Measurements from ENCODE around the gene C5orf15. TPM values are rescaled to one million over a fixed set of nuclear protein-coding genes. Genes with fewer than 3 reads are reported as not detected.
A peak's percentile ranks its signal among the peaks of the same experiment; 100 is the strongest.

Gene C5orf15
- total RNA-seq, 1 donor from 2014 or later = 58.5 TPM

- TF ChIP-seq CTCF (IDR thresholded peaks at IDR 0.05; ENCODE audit: unreplicated experiment) = no peak
- no peak for DNase-seq (ENCODE audit: low spot score, unreplicated experiment)
- no peaks in the 10 kb centered on the region for H3K36me3 Mint-ChIP-seq (ENCODE audit: insufficient read depth)
- H3K27me3 Mint-ChIP-seq = peaks cover 14% of the 10 kb centered on the region
- no peak overlapping the region for H3K4me3 Mint-ChIP-seq (ENCODE audit: low read depth)
- no peaks in the 10 kb centered on the region for H3K9me3 Mint-ChIP-seq (ENCODE audit: low read depth)
- H3K27ac Mint-ChIP-seq = no peak overlapping the region
- H3K4me1 Mint-ChIP-seq (ENCODE audit: low read depth) = peaks cover 15% of the 10 kb centered on the region
Measured at GRCh38 chr5:133926489-133927299, 41.7 kb downstream of the C5orf15 start.

- peaks cover 14% of the 10 kb centered on the region for H3K27me3 Mint-ChIP-seq
- peaks cover 15% of the 10 kb centered on the region for H3K4me1 Mint-ChIP-seq (ENCODE audit: low read depth)
- no peaks in the 10 kb centered on the region for H3K36me3 Mint-ChIP-seq (ENCODE audit: insufficient read depth)
- no peaks in the 10 kb centered on the region for H3K9me3 Mint-ChIP-seq (ENCODE audit: low read depth)
- H3K27ac Mint-ChIP-seq = no peak overlapping the region
- DNase-seq (ENCODE audit: low spot score, unreplicated experiment) = no peak
- no peak overlapping the region for H3K4me3 Mint-ChIP-seq (ENCODE audit: low read depth)
- no peak for TF ChIP-seq CTCF (IDR thresholded peaks at IDR 0.05; ENCODE audit: unreplicated experiment)
Measured at GRCh38 chr5:133925866-133926488, 42.4 kb downstream of the C5orf15 start.

- Mint-ChIP-seq H3K9me3 (ENCODE audit: low read depth) (no peaks in the 10 kb centered on the region), H3K27ac (no peak overlapping the region), H3K4me1 (ENCODE audit: low read depth) (peaks cover 15% of the 10 kb centered on the region), H3K27me3 (peaks cover 14% of the 10 kb centered on the region), H3K4me3 (ENCODE audit: low read depth) (no peak overlapping the region), H3K36me3 (ENCODE audit: insufficient read depth) (no peaks in the 10 kb centered on the region)
- no peak for DNase-seq (ENCODE audit: low spot score, unreplicated experiment)
- TF ChIP-seq CTCF (IDR thresholded peaks at IDR 0.05; ENCODE audit: unreplicated experiment) = no peak
Measured at GRCh38 chr5:133925269-133925668, 43.2 kb downstream of the C5orf15 start.

- Mint-ChIP-seq H3K36me3 (ENCODE audit: insufficient read depth) (no peaks in the 10 kb centered on the region), H3K4me1 (ENCODE audit: low read depth) (peaks cover 15% of the 10 kb centered on the region), H3K4me3 (ENCODE audit: low read depth) (no peak overlapping the region), H3K9me3 (ENCODE audit: low read depth) (no peaks in the 10 kb centered on the region), H3K27ac (no peak overlapping the region), H3K27me3 (peaks cover 14% of the 10 kb centered on the region)
- TF ChIP-seq CTCF (IDR thresholded peaks at IDR 0.05; ENCODE audit: unreplicated experiment) = no peak
- DNase-seq (ENCODE audit: low spot score, unreplicated experiment) = no peak
Measured at GRCh38 chr5:133924221-133924920, 44.1 kb downstream of the C5orf15 start.

GRCh38 chr5:133921979-133922378 lies 46.4 kb downstream of the C5orf15 start:
- Mint-ChIP-seq H3K27ac (peak overlapping the region; percentile 65), H3K36me3 (ENCODE audit: insufficient read depth) (no peaks in the 10 kb centered on the region), H3K4me3 (ENCODE audit: low read depth) (no peak overlapping the region), H3K9me3 (ENCODE audit: low read depth) (no peaks in the 10 kb centered on the region), H3K27me3 (peaks cover 14% of the 10 kb centered on the region), H3K4me1 (ENCODE audit: low read depth) (peaks cover 24% of the 10 kb centered on the region)
- no peak for DNase-seq (ENCODE audit: low spot score, unreplicated experiment)
- no peak for TF ChIP-seq CTCF (IDR thresholded peaks at IDR 0.05; ENCODE audit: unreplicated experiment)
